ENCODE measurements around the gene PTPRT.

Gene PTPRT

DNA sequence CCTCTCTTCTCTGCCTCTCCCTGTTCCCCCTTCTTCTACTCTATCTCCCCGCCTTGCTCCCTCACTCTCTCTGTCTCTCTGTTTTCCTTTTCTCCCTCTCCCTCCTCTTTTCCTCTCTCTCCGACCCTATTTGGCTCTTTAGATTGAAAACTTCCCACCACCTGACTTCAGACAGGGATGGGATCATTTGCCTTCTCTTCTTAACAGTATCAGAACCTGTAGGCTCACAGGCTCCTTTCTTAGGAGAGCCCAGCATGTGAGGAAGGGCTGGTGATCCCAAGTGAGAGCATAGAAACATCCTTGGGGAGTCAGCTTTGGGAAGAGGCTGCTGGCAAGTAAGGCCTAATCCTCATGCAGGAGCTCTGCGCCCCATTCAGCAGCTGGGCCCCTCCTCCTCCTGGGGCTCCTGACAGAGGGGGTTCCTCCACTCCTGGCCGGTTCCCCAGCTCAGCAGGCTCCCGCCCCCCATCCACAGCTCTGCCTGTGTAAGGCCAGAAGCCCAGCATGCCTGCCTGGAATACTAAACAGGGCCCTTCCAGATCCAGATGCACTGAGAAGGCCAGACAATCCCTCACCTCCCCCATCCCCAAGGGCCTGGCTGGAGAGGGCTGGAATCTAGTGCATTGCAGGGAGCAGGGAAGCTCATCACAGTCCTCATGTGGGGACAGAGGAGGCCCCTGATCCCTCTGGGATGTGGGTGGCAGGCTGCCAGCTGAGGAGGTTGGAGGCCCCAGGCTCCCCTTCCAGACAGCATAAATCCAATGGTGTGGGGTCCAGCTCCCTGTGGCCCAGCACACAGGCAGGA is 93.4 kb downstream of the PTPRT start:
- peak; percentile 76 for DNase-seq

GRCh38 chr20:43095034-43095433 is 94.7 kb downstream of the PTPRT start:
- DNase-seq: no peak

DNA sequence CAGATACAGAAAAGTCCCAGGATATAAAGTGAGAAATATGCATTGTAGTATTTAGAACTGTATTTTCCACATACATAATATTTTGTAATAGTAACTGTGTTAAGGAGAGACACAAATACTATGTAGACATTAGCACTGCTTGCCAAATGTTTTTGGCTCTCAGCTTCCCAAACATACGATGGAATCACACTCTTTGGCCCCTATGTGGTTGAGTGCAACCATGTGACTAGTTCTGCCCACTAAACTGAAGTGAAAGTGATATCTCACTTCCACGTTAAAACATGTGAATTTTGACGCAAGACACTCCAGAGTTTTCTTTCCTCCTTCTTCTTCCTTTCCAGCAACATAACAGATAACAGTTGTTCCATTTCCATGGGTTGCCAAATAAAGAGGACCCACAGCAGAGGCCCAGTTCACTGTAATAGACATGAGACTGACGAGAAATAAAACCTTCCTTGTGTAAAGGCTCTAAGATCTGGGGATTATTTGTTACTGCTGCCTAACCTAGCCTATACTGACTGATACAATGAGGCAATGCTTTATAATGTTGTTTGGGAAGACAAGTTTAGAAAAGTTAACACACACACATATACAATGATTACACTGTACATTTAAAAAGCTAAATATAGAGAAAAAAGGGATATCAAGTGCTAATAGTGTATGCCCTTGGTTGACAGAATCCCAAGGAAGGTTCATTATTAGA is 97.2 kb downstream of the PTPRT start:
- DNase-seq: no peak

DNA sequence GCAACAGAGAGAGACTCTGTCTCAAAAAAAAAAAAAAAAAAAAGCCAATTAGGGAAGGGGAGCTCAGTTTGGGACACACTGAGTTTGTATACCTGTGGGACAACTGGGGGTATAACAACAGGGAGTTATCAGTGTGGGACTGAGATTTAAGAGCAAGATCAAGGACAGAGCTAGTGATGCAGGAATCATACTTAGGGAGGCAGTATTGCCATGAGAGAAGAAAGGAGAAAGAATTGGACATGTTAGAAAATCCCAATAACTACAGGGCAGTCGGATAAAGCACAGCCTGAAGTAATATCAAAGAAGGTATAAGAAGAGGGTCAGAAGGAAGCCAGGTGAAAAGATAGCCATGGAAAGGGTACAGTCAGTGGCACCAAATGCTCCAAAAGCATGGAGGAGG is 121.2 kb downstream of the PTPRT start:
- no peak for DNase-seq

DNA sequence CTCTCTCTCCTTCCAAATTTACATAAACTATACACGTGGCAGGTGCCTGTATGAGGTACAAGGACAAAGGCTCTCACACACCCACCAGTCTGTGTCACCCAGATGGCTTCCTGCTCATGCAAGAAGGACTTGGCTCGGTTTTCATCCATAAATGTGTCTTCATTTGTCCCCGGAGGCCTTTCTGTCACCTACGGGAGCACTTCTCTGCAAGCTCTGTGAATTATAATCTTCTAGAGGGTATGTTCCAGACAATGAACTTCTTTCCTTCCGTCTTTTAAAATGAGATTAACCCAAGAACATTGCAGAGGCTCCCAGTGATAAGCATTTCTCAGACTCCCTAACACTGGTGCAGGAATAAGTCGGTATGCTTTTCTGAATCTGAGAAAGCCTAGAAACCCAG is 123.6 kb downstream of the PTPRT start:
- no peak for DNase-seq

- no peak for DNase-seq
These were observed 124.4 kb downstream of the PTPRT start for GRCh38 chr20:43065299-43065698.

DNA sequence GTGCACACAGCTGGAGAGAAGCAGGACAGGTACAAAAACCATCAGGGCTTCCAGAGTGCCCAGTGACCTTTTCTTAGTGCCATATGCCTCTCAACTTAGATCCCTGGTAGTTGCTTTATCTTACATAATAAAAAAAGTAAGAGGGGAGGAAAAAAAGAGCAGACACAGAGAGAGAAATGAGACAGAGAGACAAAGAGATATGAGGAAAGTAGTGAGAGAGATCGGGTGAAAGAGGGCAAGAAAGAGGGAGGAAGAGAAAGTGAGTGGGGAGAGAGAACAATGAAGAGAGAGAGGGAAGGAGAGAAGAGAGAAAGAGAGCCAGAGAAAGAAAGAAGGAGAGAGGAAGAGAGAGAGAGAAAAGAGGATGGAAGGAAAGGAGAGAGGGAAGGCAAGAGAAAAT is 131.6 kb downstream of the PTPRT start:
- no peak for DNase-seq

GRCh38 chr20:43057317-43057716 is 132.4 kb downstream of the PTPRT start:
- DNase-seq: no peak

DNA sequence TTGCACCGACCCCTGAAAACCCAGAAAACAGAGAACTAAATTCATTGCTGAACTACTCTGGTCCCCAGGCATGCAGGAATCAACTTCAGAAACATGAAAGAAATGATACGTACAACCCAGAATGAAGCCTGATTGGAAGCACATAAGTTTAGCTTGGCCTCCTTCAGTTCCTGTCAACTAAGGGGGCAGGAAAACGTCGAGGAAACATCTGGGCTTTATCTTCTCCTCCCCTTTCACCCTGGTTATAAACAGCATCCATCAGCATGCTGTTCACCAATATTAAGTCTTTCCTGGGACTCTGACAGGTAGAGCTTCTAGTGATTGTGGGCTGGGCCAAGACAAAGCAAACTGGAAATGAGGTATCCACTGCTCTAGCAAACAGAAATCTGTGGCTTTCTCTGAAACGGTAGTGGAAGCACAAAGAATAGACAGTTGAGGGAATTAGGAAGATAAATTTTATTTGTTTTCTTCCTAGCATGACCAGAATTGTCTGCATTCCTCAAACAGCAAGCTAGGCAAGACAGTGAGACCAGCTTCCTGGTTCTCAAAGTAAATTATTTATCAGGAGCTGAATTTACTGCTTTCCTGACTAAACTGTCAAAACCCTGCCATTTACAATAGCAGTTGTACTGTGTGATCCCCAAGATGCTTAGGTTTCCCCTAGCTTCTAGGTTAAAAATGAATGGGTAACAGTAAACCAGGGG is 134.4 kb downstream of the PTPRT start:
- no peak for DNase-seq

- DNase-seq: no peak
These were observed 137.2 kb downstream of the PTPRT start for GRCh38 chr20:43052532-43052931.

DNA sequence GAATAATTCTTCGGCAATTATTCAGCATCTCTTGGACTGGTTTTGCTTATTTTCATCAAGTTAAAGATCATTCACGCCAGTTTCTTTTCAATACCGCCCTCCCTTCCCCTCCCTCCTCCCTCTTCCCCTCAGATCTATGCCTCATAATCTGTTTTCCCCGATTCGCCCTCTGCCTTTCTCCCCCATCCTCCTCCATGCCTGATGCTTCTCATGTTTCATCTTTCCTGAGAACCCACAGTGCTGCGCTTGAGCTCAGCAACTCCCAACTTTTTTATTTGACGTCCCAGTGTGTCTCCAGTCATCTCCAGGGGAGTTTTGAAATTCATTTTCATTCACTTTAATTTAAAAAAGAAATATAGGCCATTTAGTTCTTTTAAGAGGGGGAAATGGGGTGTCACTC is 142.7 kb downstream of the PTPRT start:
- DNase-seq: no peak

- DNase-seq: no peak
These were observed 145.8 kb downstream of the PTPRT start for GRCh38 chr20:43043887-43044286.

DNA sequence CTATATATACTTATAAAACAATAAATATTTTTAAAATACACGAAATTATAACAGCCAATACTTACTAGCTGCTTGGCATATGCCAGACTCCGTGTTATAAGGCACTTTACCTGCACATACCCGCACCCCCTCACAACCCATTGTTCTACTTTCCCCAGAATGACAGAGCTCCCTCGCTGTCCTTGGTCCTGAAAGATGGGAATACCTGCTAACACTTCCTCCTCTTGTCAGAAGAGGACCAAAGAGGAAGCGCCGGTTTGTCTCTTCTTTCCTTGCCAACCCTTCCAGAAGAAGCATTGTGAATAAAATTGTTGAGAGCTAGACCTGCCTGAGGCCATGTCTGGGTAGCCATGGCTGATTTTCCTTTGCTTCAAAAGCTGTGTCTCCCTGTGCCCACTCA is 149.3 kb downstream of the PTPRT start:
- no peak for DNase-seq

GRCh38 chr20:43037605-43038309 is 151.9 kb downstream of the PTPRT start:
- DNase-seq: no peak

DNA sequence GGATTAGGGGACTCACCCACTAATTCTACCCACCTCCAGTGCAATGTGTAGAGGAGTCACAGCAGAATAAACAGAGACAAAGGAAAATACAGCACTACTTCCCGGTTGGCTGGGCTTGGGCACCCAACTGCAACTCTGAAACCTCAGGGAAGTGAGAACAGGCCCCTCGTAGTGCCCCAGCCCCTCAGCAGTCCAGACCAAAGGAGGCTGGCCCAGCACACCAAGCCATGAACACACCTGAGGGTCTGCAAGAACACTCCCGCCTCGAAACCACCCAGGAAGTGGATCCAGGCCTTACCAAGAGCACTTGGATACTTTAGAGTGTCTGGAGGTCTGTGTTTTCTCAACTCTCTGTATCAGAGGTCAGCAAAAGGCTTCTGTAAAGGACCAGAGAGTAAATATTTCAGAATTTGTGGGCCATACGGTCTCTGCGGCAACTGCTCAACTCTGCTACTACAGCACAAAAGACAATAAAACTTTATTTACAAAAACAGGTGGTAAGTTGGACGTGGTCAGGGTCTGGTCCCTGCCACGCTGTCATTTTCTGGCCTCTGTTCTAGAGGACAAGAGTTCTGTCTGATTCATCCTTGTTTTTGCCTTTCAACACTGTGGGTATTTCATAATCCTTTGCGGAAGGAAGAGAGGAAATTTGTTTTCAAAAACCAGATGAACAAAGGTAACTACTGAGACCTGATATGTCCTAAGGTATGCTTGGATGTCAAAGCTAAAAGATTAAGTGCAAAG is 154.6 kb downstream of the PTPRT start:
- no peak for DNase-seq

GRCh38 chr20:43032459-43032858 is 157.2 kb downstream of the PTPRT start:
- no peak for DNase-seq

DNA sequence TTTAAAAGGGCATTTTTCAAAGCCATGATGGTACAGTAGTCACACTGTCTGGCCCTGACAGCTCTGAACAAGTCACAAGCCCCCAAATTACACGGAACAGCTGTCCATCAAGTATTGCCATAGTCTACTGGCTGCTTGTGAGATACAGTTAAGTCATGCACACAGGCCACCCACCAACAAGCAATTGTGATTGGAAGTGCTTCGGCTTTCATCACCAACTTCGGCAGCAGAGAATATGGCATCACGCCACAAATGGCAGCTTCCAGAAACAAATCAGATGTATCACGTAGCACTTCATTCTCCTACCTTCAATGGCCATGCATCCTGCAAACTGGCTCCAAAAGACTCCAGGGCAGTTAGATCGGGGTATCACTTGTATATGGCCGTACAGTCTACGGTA is 160.5 kb downstream of the PTPRT start:
- no peak for DNase-seq

DNA sequence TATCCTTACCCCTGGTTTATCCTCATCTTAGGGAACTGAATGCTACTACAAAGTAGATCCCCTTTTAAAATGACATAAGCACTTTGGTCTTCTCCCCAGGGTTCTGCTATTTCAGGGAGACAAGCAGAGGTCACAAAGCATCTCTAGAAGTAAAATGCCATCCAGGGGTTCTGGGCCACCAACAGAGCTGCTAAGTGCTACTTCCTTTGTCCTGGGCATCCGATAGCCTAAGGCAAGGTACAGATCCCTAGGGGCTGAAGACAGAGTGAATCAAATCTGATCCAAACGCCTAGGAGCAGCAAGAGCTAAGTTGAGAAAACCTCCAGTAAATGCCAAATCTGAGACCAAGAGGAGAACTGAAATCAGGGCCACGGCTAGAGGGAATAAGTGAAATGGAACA is 161.2 kb downstream of the PTPRT start:
- no peak for DNase-seq

DNA sequence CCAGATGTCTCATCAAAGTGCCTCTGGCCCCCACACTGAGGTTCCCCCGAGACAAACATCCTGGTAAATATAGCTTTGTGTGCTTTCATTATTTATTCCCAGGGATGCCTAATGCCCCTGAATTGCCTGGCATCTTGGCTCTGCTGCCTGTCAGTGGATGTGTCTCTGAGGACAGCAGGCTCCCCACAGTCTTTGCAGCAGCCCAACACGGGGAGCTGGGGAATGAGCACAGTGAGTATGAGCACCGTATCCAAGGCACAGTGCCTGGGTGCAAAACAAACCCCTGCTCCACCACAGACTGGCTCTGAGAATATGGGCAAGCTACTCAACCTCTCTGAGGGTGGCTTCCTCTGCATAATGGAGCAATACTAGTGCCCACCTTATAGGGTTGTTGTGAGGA is 165.9 kb downstream of the PTPRT start:
- no peak for DNase-seq

GRCh38 chr20:43022568-43022967 is 167.1 kb downstream of the PTPRT start:
- no peak for DNase-seq

GRCh38 chr20:43022081-43022480 is 167.6 kb downstream of the PTPRT start:
- DNase-seq: no peak

GRCh38 chr20:43017241-43018030 is 172.3 kb downstream of the PTPRT start:
- DNase-seq: no peak
